Measurements from ENCODE around the gene MLC1. TPM values are rescaled to one million over a fixed set of nuclear protein-coding genes. Genes with fewer than 3 reads are reported as not detected.

Gene MLC1
- total RNA-seq, 1 experiment from 2014 or later: not detected

DNA sequence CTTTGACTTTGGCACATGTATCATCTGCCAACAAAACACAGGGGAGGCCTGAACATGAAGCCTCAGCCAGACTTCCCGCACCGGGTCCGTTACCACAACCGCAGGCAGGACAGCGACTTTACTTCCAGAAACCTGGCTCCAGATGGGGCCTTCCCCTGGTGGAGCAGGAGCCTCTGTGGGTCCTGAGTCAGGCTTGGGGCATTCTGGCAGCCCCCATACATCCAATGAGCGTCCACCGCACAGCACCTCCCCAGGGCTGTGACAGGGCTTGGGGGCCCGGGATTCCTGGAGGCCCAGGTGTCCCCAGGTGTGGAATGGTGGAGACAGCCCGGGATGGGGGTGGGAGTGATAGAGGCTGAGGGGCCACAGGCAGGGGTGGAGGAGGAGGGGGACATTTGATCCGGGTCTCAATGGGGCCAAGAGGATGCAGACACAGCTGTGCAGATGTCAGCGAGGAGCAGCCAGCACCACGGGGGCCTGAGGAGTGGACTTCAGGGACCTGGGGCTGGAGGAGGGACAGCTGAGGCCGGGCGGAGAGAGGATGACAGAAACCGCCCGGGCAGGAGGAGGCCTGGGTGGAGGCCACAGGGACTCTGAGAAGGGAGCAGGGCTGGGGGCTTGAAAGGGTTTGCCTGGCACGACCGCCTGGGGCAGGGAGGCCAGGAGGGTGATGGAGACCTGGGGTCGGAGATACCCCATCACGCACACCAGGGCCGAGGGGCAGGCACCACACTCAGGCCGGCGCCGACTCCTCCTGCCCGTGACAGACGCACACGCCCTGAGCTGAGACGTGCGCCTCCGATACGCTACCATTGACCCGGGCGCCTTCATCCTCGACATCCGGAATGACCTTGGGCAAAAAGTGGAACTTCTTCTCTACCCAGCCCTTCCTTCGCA lies 35.7 kb downstream of the MLC1 start:
- Histone ChIP-seq H3K36me3 (ENCODE audit: control insufficient read depth, insufficient read depth, low read length) (no peaks in the 10 kb centered on the region), H3K4me1 (ENCODE audit: control insufficient read depth, insufficient read depth, low read length) (no peaks in the 10 kb centered on the region), H3K27me3 (ENCODE audit: control insufficient read depth, insufficient read depth, low read length) (no peaks in the 10 kb centered on the region), H3K4me3 (ENCODE audit: low read depth in 2 of 2, low read length in 2 of 2) (no peak overlapping the region), H3K9me3 (ENCODE audit: control insufficient read depth, insufficient read depth, low read depth, low read length) (no peaks in the 10 kb centered on the region), H3K27ac (ENCODE audit: low read length) (no peak overlapping the region)
- ATAC-seq (no peak), DNase-seq (ENCODE audit: low read depth, low spot score) (no peak)
- intact Hi-C loops (cut with micrococcal nuclease; ENCODE audit: unreplicated experiment): no loop called here
- ChIA-PET POLR2A (no interaction called here), CTCF (no interaction called here)
- TF ChIP-seq POLR2AphosphoS5 (IDR thresholded peaks at IDR 0.05; ENCODE audit: low read depth, low read length) (no peak), TCF7L2 (IDR thresholded peaks at IDR 0.05; ENCODE audit: low read depth, low read length) (no peak), SIN3A (IDR thresholded peaks at IDR 0.05; ENCODE audit: borderline replicate concordance, insufficient read depth, low read depth, low read length) (no peak)
- TF ChIP-seq, protein P1, sequence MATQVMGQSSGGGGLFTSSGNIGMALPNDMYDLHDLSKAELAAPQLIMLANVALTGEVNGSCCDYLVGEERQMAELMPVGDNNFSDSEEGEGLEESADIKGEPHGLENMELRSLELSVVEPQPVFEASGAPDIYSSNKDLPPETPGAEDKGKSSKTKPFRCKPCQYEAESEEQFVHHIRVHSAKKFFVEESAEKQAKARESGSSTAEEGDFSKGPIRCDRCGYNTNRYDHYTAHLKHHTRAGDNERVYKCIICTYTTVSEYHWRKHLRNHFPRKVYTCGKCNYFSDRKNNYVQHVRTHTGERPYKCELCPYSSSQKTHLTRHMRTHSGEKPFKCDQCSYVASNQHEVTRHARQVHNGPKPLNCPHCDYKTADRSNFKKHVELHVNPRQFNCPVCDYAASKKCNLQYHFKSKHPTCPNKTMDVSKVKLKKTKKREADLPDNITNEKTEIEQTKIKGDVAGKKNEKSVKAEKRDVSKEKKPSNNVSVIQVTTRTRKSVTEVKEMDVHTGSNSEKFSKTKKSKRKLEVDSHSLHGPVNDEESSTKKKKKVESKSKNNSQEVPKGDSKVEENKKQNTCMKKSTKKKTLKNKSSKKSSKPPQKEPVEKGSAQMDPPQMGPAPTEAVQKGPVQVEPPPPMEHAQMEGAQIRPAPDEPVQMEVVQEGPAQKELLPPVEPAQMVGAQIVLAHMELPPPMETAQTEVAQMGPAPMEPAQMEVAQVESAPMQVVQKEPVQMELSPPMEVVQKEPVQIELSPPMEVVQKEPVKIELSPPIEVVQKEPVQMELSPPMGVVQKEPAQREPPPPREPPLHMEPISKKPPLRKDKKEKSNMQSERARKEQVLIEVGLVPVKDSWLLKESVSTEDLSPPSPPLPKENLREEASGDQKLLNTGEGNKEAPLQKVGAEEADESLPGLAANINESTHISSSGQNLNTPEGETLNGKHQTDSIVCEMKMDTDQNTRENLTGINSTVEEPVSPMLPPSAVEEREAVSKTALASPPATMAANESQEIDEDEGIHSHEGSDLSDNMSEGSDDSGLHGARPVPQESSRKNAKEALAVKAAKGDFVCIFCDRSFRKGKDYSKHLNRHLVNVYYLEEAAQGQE (IDR thresholded peaks at IDR 0.05; ENCODE audit: insufficient read depth in 1 of 2, low read depth in 2 of 2, low read length in 1 of 2): no peak
- TF ChIP-seq, protein P2, sequence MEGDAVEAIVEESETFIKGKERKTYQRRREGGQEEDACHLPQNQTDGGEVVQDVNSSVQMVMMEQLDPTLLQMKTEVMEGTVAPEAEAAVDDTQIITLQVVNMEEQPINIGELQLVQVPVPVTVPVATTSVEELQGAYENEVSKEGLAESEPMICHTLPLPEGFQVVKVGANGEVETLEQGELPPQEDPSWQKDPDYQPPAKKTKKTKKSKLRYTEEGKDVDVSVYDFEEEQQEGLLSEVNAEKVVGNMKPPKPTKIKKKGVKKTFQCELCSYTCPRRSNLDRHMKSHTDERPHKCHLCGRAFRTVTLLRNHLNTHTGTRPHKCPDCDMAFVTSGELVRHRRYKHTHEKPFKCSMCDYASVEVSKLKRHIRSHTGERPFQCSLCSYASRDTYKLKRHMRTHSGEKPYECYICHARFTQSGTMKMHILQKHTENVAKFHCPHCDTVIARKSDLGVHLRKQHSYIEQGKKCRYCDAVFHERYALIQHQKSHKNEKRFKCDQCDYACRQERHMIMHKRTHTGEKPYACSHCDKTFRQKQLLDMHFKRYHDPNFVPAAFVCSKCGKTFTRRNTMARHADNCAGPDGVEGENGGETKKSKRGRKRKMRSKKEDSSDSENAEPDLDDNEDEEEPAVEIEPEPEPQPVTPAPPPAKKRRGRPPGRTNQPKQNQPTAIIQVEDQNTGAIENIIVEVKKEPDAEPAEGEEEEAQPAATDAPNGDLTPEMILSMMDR (IDR thresholded peaks at IDR 0.05): no peak
- in situ Hi-C loops (cut with HindIII; ENCODE audit: low pct_unique_long_range_greater_than_20kb, low sequenced_read_pairs): no loop called here
- BruUV-seq (replicated peaks): no TSS peak

DNA sequence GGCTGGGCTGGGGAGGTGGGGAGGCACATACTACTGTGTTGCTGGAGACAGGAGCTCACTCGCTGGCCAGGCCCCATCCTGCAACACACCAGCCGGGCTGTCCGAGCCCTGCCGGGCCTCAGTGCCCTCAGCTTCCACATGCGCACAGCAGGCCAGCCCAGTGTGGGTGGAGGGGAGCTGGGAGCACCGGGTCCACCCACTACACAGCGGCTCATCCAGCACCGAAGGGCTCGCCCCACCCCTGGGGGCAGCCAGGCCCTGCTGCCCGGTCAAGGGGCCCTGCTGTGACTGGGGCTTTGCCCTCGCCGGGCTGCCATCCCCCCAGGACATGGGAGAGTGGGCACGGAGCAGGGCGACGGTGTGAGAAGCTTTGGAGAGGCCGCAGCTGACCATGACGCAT lies 36.4 kb downstream of the MLC1 start:
- intact Hi-C loops (cut with micrococcal nuclease; ENCODE audit: unreplicated experiment): no loop called here
- Histone ChIP-seq H3K9me3 (ENCODE audit: control insufficient read depth, insufficient read depth, low read depth, low read length) (no peaks in the 10 kb centered on the region), H3K4me1 (ENCODE audit: control insufficient read depth, insufficient read depth, low read length) (no peaks in the 10 kb centered on the region), H3K27ac (ENCODE audit: low read length) (no peak overlapping the region), H3K36me3 (ENCODE audit: control insufficient read depth, insufficient read depth, low read length) (no peaks in the 10 kb centered on the region), H3K27me3 (ENCODE audit: control insufficient read depth, insufficient read depth, low read length) (no peaks in the 10 kb centered on the region), H3K4me3 (ENCODE audit: low read depth in 2 of 2, low read length in 2 of 2) (no peak overlapping the region)
- BruUV-seq (replicated peaks): no TSS peak
- CTCF ChIA-PET: no interaction called here
- ATAC-seq (no peak), DNase-seq (ENCODE audit: low read depth, low spot score) (no peak)
- POLR2A ChIA-PET: no interaction called here
- TF ChIP-seq POLR2AphosphoS5 (IDR thresholded peaks at IDR 0.05; ENCODE audit: low read depth, low read length): no peak
- TF ChIP-seq, protein P2 (IDR thresholded peaks at IDR 0.05): no peak
- TF ChIP-seq TCF7L2 (IDR thresholded peaks at IDR 0.05; ENCODE audit: low read depth, low read length): no peak
- no peak for TF ChIP-seq SIN3A (IDR thresholded peaks at IDR 0.05; ENCODE audit: borderline replicate concordance, insufficient read depth, low read depth, low read length)
- TF ChIP-seq, protein P1 (IDR thresholded peaks at IDR 0.05; ENCODE audit: insufficient read depth in 1 of 2, low read depth in 2 of 2, low read length in 1 of 2): no peak
- in situ Hi-C loops (cut with HindIII; ENCODE audit: low pct_unique_long_range_greater_than_20kb, low sequenced_read_pairs): no loop called here
